ENCODE measurements around the gene TPO. TPM values are rescaled to one million over a fixed set of nuclear protein-coding genes. Genes with fewer than 3 reads are reported as not detected.
"Not testable (repeated sequence)": the region's sequence is repeated elsewhere in the genome, so short reads cannot be mapped to it uniquely, and the experiment has no call there.

The TPO gene
- total and polyA plus RNA-seq, 8 donors: 0.19 to 8.2 (median 0.49) TPM; not detected in 1

GRCh38 chr2:1567556-1568344 lies 154.5 kb downstream of the TPO start:
- Histone ChIP-seq H3K4me3 (no peak overlapping the region), H3K9me3 (no peaks in the 10 kb centered on the region), H3K36me3 (no peaks in the 10 kb centered on the region), H3K27ac (no peak overlapping the region), H3K4me1 (no peaks in the 10 kb centered on the region), H3K27me3 (no peaks in the 10 kb centered on the region)
- peak in 1 of 6 donors; percentile 23 for DNase-seq
- WGBS, 2 donors: 88 to 93% methylated on average over 31 to 34 of the region's 34 CpGs
- TF ChIP-seq CTCF (IDR thresholded peaks at IDR 0.05): no peak
- FAIRE-seq: no peak
- ATAC-seq: no peak
- intact Hi-C loops (cut with DNase I): no loop called here

GRCh38 chr2:1568345-1568668 lies 155.0 kb downstream of the TPO start:
- ATAC-seq; intact Hi-C loops (cut with DNase I); H3K36me3 ChIP-seq; H3K9me3 ChIP-seq; H3K4me3 ChIP-seq; FAIRE-seq; H3K27ac ChIP-seq; H3K4me1 ChIP-seq; H3K27me3 ChIP-seq: not testable (repeated sequence)
- peak in 1 of 6 donors; percentile 14 for DNase-seq
- 88 to 96% methylated on average over 39 of the region's 39 CpGs for WGBS, 2 donors

GRCh38 chr2:1569879-1570450 lies 156.7 kb downstream of the TPO start:
- intact Hi-C loops (cut with DNase I): no loop called here
- Histone ChIP-seq H3K4me3 (no peak overlapping the region), H3K9me3 (no peaks in the 10 kb centered on the region), H3K4me1 (no peaks in the 10 kb centered on the region), H3K36me3 (no peaks in the 10 kb centered on the region), H3K27me3 (no peaks in the 10 kb centered on the region), H3K27ac (no peak overlapping the region)
- WGBS, 2 donors: 56 to 71% methylated on average over 10 of the region's 10 CpGs
- DNase-seq (peak in 2 of 6 donors; percentile 26 to 39), ATAC-seq (no peak), FAIRE-seq (no peak)
- TF ChIP-seq CTCF (IDR thresholded peaks at IDR 0.05): no peak

GRCh38 chr2:1571477-1572417 lies 158.5 kb downstream of the TPO start:
- no peak overlapping the region for H3K4me3 ChIP-seq
- DNase-seq (no peak), FAIRE-seq (no peak), ATAC-seq (no peak)
- TF ChIP-seq CTCF (IDR thresholded peaks at IDR 0.05): no peak
- intact Hi-C loops (cut with DNase I): no loop called here
- H3K27ac ChIP-seq: no peak overlapping the region
- 47 to 59% methylated on average over 17 of the region's 17 CpGs for WGBS, 2 donors
- H3K27me3 ChIP-seq: peaks cover 0 to 3% (median 0%) of the 10 kb centered on the region in 4 donors
- no peaks in the 10 kb centered on the region for H3K36me3 ChIP-seq
- no peaks in the 10 kb centered on the region for H3K9me3 ChIP-seq
- H3K4me1 ChIP-seq: no peaks in the 10 kb centered on the region

GRCh38 chr2:1572638-1573037 lies 159.4 kb downstream of the TPO start:
- DNase-seq: peak in 1 of 6 donors; percentile 28
- no peaks in the 10 kb centered on the region for H3K36me3 ChIP-seq
- H3K27ac ChIP-seq: no peak overlapping the region
- TF ChIP-seq CTCF (IDR thresholded peaks at IDR 0.05): no peak
- WGBS, 2 donors: 52 to 67% methylated on average over 10 of the region's 10 CpGs
- H3K4me3 ChIP-seq: no peak overlapping the region
- H3K4me1 ChIP-seq: no peaks in the 10 kb centered on the region
- H3K9me3 ChIP-seq: no peaks in the 10 kb centered on the region
- intact Hi-C loops (cut with DNase I): no loop called here
- FAIRE-seq: no peak
- peak in 3 of 4 donors; percentile 31 to 54 (median 53) for ATAC-seq
- H3K27me3 ChIP-seq: peaks cover 0 to 3% (median 0%) of the 10 kb centered on the region in 4 donors

Measured in pancreas (tissue), 10 donors.